Chondrocyte (in vitro differentiated cells): ENCODE results near the gene CDT1. TPM values are rescaled to one million over a fixed set of nuclear protein-coding genes. Genes with fewer than 3 reads are reported as not detected.

Source experiments
- DNase-seq: peaks from one replicate; pipeline ENCODE4 v3.0.0; 2021; ENCODE audit warnings: mixed read lengths, low spot score
- H3K27ac Mint-ChIP-seq: one replicate; pipeline ENCODE4 v1.8.0; 2021; ENCODE audit warnings: mild to moderate bottlenecking, moderate library complexity, mixed read lengths; ENCODE audit not compliant: unreplicated experiment
- H3K27me3 Mint-ChIP-seq: 2 replicates; pipeline ENCODE4 v1.8.0; 2021; ENCODE audit warnings: low read depth, mixed read lengths
- H3K36me3 Mint-ChIP-seq: 2 replicates; pipeline ENCODE4 v1.8.0; 2021; ENCODE audit warnings: low read depth, mixed read lengths
- H3K4me1 Mint-ChIP-seq: 2 replicates; pipeline ENCODE4 v1.8.0; 2021; ENCODE audit warnings: low read depth, mild to moderate bottlenecking, mixed read lengths
- H3K4me3 Mint-ChIP-seq: one replicate; pipeline ENCODE4 v1.8.0; 2021; ENCODE audit warnings: mild to moderate bottlenecking, moderate library complexity, mixed read lengths; ENCODE audit not compliant: unreplicated experiment
- H3K9me3 Mint-ChIP-seq: 2 replicates; pipeline ENCODE4 v1.8.0; 2021; ENCODE audit warnings: low read depth, mixed read lengths
- CTCF ChIP-seq: fragments of 200-600 bp; sonication (generic); IDR thresholded peaks from 2 replicates; pipeline ENCODE4 v1.5.0; 2021; ENCODE audit warnings: antibody characterized with exemption, mild to moderate bottlenecking, moderate library complexity
- total RNA-seq: library from RNA; stranded (reverse); gene quantifications from 3 replicates; pipeline ENCODE4 v1.2.1, GENCODE V29; 2021

The CDT1 gene
- total RNA-seq, 1 donor from 2014 or later: 3.7 TPM

DNA sequence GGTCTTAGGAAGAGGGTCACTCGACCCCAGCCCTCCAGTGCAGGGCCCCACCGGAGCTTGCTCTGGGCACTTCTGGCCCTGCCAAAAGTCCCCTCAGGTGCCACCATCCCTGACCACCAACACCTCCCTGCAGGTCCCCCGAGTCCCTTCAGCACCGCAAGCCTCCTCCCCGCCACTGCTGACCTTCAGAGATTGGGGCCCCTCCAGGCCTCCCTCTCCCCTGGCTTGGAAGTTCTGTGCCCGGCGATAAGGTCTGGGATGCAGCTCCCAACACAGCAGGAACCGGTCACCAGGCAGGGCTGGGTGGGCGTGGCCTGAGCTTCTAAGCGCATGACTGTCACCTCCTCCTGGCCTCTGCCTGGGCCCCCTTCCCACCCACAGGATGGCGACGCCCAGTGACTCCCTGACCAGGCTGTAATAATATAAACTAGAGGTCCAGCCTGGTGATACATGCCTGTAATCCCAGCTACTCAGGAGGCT lies 29.7 kb upstream of the CDT1 start:
- no peak for TF ChIP-seq CTCF
- Mint-ChIP-seq H3K27me3 (no peaks in the 10 kb centered on the region), H3K4me3 (peak overlapping the region; percentile 53), H3K4me1 (peaks cover 78% of the 10 kb centered on the region), H3K36me3 (no peaks in the 10 kb centered on the region), H3K27ac (peak overlapping the region; percentile 86), H3K9me3 (no peaks in the 10 kb centered on the region)
- no peak for DNase-seq

DNA sequence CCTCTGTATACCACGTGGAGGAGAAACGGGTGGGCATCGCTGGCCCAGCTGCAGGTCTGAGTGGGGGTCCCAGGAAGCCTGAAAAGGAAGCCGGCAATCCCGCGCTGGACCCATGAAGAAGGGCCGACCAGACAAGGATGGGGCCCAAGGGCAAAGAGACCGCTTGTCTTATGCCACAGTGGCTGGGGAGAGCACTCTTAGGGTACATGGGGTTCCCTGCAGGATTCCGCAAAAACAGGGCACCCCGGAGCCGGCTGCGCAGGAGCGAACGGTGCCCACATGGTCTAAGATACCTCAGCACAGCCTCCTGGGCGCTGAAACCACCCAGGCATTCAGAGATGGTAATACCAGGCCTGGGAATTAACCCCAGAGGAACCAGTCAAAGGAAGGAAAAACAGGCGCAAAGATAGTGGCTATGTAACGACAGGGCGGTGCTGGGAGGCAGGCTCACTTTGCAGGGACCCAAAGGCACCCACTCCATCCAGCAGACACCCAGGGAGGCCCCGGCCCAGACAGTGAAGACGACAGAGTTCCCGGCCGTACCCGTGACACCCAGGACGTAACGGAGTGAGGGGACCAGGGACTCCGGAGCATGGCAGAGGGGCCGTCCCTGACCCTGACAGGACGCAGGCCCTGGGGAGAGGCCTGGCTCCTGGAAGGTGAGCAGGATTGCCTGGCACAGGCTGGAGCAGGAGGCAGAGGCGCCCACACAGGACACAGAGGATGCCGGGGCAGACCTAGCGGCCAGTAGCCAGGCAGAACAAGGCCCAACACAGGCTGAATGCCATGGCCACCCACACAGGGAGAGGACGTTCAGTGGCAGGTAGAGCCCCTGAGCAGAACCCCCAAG lies 28.8 kb upstream of the CDT1 start:
- no peaks in the 10 kb centered on the region for H3K9me3 Mint-ChIP-seq
- no peak for TF ChIP-seq CTCF
- no peak for DNase-seq
- H3K36me3 Mint-ChIP-seq: no peaks in the 10 kb centered on the region
- no peak overlapping the region for H3K4me3 Mint-ChIP-seq
- no peaks in the 10 kb centered on the region for H3K27me3 Mint-ChIP-seq
- H3K27ac Mint-ChIP-seq: no peak overlapping the region
- peaks cover 76% of the 10 kb centered on the region for H3K4me1 Mint-ChIP-seq

DNA sequence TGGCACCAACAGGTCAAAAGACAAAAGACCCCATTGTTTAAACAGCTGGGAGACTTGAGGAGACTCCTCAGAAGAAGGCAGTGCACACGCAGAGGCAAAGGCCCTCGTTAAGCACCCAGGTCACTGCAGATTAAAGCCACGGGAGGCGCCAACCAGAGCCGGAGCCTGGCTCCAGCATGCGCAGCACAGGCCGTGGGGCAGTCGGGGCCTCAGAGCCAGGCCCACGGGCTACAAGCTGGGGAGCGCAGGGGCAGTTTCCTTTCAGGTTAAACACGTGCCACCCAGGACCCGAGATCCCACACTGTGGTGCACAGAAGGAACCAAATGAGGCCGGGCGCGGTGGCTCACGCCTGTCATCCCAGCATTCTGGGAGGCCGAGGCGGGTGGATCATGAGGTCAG lies 27.8 kb upstream of the CDT1 start:
- no peak for DNase-seq
- H3K9me3 Mint-ChIP-seq: no peaks in the 10 kb centered on the region
- no peaks in the 10 kb centered on the region for H3K27me3 Mint-ChIP-seq
- no peaks in the 10 kb centered on the region for H3K36me3 Mint-ChIP-seq
- no peak for TF ChIP-seq CTCF
- peaks cover 76% of the 10 kb centered on the region for H3K4me1 Mint-ChIP-seq
- H3K27ac Mint-ChIP-seq: no peak overlapping the region
- H3K4me3 Mint-ChIP-seq: no peak overlapping the region

DNA sequence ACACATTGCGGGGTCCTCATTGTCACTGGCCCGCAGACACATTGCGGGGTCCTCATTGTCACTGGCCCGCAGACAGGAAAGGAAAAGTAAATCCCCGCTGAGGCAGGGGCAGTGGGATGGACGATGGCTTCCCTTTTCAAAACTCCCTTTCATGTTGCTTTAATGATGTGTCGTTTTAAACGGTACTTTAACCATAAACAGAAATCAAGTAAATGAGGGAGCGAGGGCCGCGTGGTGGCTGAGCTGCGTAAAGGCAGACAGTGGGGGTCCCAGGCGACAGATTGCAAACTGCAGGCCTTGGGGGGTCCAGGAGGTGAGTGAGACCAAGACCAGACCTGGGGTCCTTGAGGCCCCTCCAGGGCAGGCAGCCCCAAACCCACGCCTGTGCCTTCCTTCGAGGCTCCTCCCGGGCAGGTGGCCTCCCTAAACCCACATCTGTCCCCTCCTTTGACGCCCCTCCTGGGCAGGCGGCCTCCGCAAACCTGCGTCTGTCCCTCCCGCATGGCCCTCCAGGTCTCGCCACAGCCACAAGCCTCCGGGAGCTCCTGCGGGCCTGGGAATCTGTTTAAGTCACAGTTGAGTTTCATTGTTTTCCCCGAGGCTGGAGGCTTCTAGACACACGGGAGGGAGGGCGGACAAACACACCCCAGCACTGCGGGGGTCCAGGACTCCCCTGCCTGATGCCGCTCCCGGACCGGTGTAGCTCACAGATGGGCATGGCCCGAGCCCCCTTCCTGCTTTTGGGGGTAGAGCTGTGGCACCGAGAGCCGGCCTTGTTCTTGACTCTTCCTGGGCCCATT lies 25.9 kb upstream of the CDT1 start:
- no peak for DNase-seq

More for the DNA sequence above, 25.9 kb upstream of the CDT1 start:
- Mint-ChIP-seq H3K27me3 (no peaks in the 10 kb centered on the region), H3K27ac (no peak overlapping the region), H3K36me3 (no peaks in the 10 kb centered on the region), H3K4me1 (peaks cover 80% of the 10 kb centered on the region), H3K4me3 (no peak overlapping the region), H3K9me3 (no peaks in the 10 kb centered on the region)
- no peak for TF ChIP-seq CTCF
